Cerebellar cortex (tissue), 1 donor: Measurements from ENCODE around the gene MYL6.
"Not testable (repeated sequence)": the region's sequence is repeated elsewhere in the genome, so short reads cannot be mapped to it uniquely, and the experiment has no call there.

Experiments
- DNase-seq: peaks from one replicate; pipeline ENCODE4 v3.0.0-alpha.2; 2015; ENCODE audit warnings: low spot score

The MYL6 gene

DNA sequence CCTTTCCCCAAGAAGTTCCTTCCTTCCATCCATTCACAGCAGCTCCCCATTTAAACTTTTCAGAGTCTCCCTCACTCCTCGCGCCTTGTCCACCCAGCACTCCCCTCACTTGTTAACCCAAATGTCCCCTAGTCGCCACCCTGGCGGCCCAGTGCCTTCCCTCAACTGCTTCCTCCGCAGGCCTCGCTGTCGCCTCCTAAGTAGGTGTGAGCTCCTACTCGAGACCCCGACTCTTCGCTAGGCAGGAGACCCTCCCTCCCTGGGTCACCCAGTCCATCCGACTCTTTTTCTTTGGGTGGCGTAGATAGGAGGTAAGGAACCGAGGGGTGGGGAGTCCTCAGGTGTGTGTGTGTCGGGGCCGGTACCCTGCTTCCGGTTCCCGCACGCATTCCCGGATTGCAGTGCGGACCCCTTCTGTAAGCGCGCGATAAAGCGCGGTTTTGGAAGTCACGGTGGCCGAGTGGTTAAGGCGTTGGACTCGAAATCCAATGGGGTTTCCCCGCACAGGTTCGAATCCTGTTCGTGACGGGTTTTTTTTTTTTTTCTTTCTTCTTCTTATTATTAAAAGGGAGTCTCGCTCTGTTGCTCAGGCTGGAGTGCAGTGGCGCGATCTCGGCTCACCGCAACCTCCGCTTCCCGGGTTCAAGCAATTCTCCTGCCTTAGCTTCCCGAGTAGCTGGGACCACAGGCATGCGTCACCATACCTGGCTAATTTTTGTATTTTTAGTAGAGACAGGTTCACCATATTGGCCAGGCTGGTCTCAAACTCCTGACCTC is 31.9 kb downstream of the MYL6 start:
- DNase-seq: peak; percentile 88

DNA sequence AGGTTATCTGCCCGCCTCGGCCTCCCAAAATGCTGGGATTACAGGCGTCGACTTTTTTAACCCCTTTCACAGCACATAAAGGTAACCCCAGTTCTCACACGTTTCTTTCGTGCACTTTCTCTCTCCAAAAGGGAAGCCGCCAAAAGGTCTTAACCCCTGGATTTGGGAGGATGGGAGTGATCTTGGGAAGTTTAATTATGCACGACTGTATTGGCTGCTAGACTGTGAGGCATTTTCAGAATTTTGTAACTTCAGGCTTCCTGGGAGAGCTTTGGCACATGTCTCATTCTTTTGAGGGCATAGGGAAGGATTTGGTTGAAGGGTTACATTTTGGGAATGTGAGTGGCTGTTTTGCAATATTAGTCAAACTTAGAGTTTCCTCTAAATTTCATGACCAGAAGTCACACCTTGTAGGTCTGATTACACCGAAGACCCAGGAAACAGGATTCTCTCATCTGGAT is 32.6 kb downstream of the MYL6 start:
- peak; percentile 28 for DNase-seq

DNA sequence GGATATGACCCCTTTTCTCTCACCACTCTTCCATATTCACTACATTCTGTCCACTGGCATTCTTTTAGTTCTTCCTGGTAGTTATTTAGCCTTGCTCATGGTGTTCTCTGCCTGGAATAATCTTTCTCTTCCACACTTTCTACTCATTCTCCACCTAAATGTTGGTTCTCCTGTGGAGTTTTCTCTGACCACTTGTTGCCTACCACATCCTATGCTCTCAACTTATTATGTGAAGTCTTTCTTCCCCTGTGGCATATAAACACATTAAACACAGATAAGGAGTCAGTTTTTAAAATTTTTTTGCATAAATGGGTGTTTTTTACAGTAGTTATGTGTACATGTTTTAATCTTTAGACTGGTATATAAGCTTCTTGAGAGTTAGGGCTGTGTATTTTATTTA is 34.4 kb downstream of the MYL6 start:
- DNase-seq: no peak

DNA sequence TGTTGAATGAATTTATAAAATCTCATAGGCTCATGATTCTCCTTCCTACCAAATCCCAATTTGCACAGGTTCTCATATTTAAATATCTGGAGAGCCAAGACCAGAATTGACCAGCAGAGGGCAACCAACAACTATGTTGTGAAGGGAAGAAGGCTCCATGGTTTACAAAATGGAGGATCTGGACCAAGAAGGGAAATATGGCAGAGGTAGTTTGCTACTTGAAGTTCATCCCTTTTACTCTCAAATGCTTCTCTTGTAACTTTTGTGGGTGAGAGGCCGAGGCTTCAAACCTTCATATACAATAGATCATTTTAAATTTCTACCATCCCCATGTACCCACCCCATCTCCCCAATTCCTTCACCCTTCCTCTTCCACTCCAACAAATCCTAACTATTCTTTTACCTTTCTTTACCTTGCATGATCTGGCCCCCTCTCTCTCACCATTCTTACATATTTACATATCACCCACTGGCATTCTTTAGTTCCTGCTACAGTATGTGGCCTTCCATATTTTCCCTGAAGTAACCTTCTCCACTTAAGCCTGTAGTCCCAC is 34.9 kb downstream of the MYL6 start:
- peak; percentile 90 for DNase-seq

DNA sequence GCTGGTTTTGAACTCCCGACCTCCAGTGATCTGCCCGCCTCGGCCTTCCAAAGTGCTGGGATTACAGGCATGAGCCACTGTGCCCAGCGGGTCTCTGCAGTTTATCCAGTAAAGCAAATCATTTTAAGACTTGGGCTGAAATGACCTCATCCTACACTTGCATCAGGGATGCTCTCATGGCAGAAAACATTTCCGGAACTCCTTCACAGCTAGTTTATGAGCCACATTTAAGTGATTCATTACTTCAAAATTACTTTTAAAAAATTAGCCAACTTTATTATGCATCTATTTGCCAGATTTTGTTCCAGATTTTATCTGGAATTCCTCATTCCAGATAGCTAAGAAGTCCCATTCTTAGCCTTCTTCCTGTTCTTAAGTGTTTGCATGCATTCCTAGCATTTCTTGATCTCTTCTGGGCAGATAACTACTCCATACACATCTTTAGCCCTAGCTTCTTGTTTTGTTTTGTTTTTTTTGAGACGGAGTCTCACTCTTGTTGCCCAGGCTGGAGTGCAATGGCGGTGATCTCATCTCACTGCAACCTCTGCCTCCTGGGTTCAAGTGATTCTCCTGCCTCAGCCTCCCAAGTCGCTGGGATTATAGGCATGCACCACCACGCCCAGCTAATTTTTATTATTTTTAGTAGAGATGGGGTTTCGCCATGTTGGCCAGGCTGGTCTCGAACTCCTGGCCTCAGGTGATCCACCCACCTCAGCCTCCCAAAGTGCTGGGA is 38.8 kb downstream of the MYL6 start:
- DNase-seq: not testable (repeated sequence)

DNA sequence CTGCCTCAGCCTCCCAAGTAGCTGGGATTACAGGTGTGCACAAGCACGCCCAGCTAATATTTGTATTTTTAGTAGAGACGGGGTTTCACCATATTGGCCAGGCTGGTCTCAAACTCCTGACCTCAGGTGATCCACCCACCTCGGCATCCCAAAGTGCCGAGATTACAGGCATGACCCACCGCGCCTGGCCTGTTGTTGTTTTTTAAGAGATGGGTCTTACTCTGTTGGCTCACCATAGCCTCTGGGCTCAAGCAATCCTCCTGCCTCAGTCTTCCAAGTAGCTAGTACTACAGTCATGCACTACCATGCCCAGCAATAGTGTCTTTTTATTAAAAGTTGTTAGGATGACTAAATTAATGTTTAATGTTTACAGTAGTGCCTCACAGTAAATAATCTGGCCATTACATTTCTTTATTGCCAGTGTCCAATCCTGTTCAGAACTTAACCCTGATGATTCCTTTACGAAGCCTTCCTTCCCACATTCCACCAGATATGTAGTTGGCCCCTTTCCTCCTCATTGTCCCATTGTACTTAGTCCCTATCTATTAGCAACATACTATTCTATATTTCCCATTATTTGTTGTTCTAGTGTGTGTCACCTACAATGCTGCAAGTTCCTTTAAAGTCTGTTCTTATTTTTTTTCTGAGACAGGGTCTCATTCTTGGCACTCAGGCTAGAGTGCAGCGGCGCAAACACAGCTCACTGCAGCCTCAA is 39.9 kb downstream of the MYL6 start:
- no peak for DNase-seq

DNA sequence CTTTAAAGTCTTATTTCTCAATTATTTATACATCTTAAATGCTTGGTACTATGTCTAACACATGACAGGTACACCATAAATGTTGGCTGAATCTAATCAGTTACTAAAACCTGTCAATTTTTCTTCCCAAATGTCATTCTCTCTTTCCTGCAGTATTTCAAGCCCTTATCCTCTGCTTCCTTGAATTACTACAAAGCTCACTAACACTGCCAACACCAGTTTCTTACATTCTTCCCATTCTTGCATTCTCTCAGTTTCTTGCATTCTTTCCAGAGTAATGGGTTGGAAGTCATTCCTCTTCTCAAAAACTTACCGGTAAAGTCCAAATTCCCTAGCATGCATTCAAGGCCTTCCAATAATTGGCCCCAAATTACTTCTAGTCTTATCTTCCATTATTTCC is 40.7 kb downstream of the MYL6 start:
- no peak for DNase-seq

DNA sequence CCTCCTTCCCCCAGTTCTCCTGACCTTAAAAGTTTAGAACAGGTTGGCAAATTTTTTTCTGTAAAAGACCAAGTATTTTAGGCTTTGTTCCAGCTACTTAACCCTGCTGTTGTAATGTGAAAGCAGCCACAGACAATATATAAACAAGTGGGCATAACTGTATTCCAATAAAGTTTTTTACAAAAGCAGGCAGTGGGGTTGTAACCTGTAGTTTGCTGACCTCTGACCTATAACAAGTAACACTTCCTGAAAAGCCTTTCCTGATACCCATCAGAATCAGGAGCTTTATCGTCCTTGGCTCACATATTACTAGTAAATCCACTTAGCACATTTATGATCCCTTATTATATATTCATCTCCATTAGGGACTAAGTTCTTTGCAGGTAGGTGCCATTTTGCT is 44.2 kb downstream of the MYL6 start:
- no peak for DNase-seq

DNA sequence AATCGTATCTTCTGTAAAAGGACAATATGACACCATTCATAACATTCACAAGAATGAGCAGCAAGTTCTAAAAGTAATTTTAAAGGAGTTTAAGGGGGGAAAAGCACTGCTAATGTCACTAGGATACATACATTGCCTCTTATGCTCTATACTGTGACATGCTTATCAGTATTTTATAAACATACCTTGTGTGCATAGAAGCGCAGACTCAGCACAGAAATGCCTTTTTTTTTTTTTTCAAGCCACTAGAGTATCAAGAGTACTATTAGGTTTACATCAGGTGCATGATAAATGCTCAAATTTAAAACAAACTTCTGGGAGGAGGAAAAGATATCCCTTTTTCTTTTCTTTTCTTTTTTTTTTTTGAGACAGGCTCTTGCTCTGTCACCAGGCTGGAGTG is 44.7 kb downstream of the MYL6 start:
- no peak for DNase-seq

DNA sequence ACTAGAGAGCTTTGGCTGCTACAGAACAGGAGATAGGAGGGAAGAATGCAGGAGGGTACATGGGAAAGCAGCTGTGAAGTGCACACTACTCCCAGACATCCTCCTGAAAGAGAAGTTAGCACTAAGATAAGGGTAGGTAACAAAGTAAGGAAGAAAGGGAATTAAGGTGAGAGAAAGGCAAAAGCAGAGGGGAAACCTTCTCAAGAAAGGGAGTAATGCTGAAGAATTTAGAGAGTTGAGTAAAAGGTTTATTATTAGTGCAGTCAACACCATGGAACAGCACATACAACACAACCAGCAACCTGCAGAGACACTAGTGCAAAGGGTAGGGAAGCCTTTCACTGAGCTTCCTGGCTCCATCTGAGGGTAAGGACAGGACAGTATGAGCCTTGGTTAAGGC is 46.1 kb downstream of the MYL6 start:
- DNase-seq: no peak

DNA sequence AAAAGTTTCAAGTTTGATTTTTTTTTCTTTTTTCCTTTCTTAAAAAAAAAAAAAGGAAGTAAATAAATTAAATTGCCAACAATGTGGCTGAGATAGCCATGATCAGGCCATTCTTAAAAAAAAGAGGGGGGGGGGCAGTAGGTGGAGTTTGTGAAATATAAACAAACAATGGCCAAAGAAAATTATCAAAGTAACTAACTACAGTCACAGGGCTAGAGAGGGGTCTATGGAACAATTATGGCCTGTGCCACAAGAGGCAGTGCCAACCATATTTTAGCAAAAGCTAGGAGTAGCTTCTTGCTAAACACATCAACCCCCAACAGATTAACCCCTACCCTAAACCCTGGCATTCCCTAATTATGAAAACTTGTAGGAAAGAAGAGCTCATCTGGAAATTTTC is 47.3 kb downstream of the MYL6 start:
- no peak for DNase-seq

DNA sequence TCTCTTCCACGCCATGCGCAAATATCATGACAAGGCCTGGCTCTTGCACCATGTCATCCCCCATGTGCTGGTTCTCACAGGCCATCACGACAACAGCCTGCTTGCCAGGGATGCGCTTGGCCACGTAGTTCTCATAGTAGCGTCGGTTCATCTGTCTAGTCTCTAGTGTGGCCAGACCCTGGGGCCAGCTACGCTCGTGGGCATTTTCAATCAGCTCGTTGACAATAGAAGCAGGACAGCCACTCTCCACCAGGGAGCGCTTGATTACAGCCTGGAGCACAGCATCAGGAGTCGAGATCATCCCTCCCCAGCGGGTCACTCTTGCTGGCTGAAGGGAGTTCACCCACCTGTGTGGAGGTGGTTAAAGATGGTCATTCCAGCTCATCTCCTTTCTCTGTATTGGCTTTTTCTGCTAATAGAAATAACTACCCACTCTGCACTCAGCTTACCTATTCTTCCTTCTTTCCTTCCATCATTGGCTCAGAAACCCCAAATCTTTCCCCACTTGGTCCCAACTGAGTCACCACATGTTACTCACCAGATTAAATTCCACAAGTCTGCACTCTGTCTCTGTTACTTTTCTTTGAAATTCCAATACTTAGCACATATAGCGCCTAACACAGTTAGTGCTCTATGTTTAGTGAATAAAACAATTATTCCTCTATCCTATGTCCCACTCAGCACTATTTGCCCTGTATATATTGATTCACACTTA is 48.5 kb downstream of the MYL6 start:
- peak; percentile 66 for DNase-seq

DNA sequence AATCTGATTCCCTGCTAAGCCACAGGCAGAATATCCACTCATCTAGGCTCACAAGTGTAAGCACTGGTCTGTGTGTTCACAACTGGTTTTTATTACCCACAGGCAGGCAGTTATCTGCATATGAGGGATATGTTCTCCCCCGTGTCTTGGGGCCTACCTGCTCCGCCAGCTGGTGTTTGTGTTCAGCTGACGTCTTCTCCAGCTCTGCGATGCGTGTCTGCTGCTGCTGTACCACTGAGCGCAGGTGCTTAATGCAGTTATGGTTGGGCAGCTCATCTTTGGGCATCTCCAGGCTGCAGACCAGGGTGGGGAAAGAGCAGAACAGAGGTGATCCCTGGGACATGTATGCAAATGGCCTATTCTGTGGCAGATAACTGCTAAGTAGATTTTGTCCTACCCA is 49.8 kb downstream of the MYL6 start:
- no peak for DNase-seq
